Measurements from ENCODE around the gene EEF2. TPM values are rescaled to one million over a fixed set of nuclear protein-coding genes. Genes with fewer than 3 reads are reported as not detected.
A peak's percentile ranks its signal among the peaks of the same experiment; 100 is the strongest.

Gene EEF2
- total RNA-seq, 1 donor from 2014 or later, result 2,896 TPM

DNA sequence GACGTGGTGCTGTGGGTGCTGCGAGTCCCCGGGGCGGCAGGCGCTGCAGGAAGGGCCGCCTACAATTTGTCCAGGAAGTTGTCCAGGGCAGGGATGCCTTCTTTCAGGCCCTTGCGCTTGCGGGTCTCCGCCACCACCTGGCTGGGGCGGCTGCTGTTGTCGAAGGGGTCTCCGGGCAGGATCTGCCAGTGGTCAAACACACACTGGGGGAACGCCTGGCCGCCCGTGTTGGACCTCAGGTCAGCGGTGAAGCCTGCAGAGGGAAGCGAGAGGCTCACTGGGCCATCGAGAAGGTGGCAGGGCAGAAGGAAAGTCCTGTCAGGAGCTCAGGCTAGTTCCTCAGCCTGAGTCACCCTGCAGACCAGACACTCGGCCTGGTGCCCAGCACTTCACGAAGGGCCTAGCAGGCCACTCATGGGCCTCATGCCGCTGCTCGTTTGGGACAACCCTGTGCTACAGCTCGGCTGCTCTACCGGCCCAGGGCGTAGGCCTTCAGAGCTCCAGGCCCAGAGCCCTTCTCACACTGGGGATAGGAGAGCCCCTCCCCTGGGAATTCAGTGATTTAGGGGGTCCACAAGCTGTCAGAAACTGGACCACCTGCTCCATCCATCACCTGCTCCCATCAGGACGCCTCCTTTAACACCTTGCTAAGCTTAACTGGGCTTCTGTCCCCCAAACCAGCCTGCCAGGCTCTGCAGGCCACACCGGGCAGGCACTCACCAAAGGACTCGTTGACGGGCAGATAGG lies 8.6 kb downstream of the EEF2 start:
- Mint-ChIP-seq H3K9me3 (ENCODE audit: unreplicated experiment) (no peaks in the 10 kb centered on the region), H3K27ac (ENCODE audit: unreplicated experiment) (no peak overlapping the region), H3K36me3 (ENCODE audit: low read depth, unreplicated experiment) (peaks cover 17% of the 10 kb centered on the region), H3K4me1 (ENCODE audit: unreplicated experiment) (no peaks in the 10 kb centered on the region), H3K27me3 (ENCODE audit: unreplicated experiment) (peaks cover 14% of the 10 kb centered on the region), H3K4me3 (ENCODE audit: unreplicated experiment) (no peak overlapping the region)
- TF ChIP-seq, protein P1, sequence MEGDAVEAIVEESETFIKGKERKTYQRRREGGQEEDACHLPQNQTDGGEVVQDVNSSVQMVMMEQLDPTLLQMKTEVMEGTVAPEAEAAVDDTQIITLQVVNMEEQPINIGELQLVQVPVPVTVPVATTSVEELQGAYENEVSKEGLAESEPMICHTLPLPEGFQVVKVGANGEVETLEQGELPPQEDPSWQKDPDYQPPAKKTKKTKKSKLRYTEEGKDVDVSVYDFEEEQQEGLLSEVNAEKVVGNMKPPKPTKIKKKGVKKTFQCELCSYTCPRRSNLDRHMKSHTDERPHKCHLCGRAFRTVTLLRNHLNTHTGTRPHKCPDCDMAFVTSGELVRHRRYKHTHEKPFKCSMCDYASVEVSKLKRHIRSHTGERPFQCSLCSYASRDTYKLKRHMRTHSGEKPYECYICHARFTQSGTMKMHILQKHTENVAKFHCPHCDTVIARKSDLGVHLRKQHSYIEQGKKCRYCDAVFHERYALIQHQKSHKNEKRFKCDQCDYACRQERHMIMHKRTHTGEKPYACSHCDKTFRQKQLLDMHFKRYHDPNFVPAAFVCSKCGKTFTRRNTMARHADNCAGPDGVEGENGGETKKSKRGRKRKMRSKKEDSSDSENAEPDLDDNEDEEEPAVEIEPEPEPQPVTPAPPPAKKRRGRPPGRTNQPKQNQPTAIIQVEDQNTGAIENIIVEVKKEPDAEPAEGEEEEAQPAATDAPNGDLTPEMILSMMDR (IDR thresholded peaks at IDR 0.05; ENCODE audit: unreplicated experiment), result no peak
- no peak for DNase-seq (ENCODE audit: low spot score)

DNA sequence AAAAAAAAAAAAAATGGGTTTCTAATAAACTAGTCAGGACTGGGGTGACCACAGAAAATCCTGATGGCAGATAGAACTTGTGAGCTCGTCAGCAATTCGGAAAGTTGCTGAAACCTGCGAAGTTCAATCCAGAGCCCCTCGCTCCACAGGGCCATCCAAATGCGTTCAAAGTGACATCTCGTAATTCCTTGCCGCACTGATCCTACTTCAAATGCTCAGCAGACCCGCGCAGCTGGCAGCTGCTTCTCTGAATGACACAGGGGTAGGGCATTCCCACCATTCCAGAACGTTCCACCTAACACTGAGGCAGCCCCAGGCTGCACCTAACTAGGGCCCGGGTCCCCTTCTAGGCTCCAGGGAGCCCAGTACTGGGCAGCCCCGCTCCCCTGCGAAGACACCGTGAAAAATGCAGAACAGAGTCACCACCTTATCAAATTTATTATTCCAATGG lies 9.6 kb downstream of the EEF2 start:
- peak overlapping the region; percentile 14 for H3K4me3 Mint-ChIP-seq (ENCODE audit: unreplicated experiment)

DNA sequence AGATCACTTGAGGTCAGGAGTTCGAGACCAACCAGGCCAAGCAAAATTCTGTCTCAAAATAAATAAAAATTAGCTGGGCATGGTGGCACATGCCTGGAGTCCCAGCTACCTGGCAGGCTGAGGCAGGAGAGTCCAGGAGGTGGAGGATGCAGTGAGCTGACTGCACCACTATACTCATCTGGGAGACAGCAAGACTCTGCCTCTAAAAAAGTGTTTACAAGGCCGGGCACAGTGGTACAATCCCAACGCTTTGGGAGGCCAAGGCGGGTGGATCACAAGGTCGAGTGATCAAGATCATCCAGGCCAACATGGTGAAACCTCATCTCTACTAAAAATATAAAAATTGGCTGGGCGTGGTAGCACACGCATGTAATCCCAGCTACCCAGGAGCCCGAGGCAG lies 10.1 kb downstream of the EEF2 start:
- no peak overlapping the region for H3K27ac Mint-ChIP-seq (ENCODE audit: unreplicated experiment)
- TF ChIP-seq, protein P1 (IDR thresholded peaks at IDR 0.05; ENCODE audit: unreplicated experiment), result no peak
- H3K36me3 Mint-ChIP-seq (ENCODE audit: low read depth, unreplicated experiment), result peaks cover 16% of the 10 kb centered on the region
- H3K9me3 Mint-ChIP-seq (ENCODE audit: unreplicated experiment), result no peaks in the 10 kb centered on the region
- H3K4me1 Mint-ChIP-seq (ENCODE audit: unreplicated experiment), result peaks cover 3% of the 10 kb centered on the region
- peaks cover 17% of the 10 kb centered on the region for H3K27me3 Mint-ChIP-seq (ENCODE audit: unreplicated experiment)
- no peak overlapping the region for H3K4me3 Mint-ChIP-seq (ENCODE audit: unreplicated experiment)
- no peak for DNase-seq (ENCODE audit: low spot score)

More for the DNA sequence above, 9.6 kb downstream of the EEF2 start:
- DNase-seq (ENCODE audit: low spot score), result no peak
- Mint-ChIP-seq H3K36me3 (ENCODE audit: low read depth, unreplicated experiment) (peaks cover 12% of the 10 kb centered on the region), H3K27ac (ENCODE audit: unreplicated experiment) (no peak overlapping the region), H3K9me3 (ENCODE audit: unreplicated experiment) (no peaks in the 10 kb centered on the region), H3K27me3 (ENCODE audit: unreplicated experiment) (peaks cover 14% of the 10 kb centered on the region), H3K4me1 (ENCODE audit: unreplicated experiment) (no peaks in the 10 kb centered on the region)
- TF ChIP-seq, protein P1 (IDR thresholded peaks at IDR 0.05; ENCODE audit: unreplicated experiment), result no peak

DNA sequence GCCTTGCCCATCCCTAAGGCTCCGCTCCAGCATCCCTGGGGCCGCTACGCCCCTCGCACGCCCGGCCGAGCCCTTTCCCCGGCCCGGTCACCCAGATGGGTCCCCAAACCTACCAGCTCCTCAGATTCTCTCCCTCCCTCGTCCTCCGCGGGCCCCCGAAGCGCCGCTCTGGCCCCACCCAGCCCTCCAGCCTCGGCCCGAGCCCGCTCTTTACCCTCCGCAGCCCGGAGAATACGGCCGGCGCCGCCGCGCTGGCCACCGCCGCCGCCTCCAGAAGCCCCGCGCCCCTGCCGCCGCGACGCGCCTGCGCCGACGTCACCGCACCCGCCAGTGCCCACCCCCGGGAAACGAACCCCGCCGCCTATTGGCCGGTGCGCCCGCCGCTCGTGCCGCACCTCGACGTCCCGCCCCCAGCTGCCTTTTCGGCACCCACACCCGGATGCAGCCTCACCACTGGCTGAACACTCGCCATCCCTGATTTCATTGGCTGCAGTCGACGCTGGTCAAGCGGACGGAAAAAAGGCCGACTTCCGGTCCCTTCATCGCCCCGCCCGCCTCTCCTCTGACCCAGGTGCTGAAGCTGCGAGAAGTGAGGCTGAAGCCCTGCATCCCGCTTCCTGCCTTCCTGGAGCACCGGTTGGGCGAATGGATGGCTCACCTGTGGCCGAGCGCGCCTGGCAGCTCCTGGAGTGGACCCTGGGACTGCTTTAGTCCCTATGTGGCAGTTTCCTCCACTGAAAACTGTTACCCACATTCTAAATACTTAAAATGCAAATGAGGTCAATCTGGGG lies 14.3 kb downstream of the EEF2 start, which contains the start of gene DAPK3:
Gene DAPK3 (minus strand): TSS at position 292 of the 791 bp plus-strand sequence. CDS start 1,364 bp downstream, outside the sequence.
- H3K9me3 Mint-ChIP-seq (ENCODE audit: unreplicated experiment), result no peaks in the 10 kb centered on the region
- peak within 1 kb of the TSS; percentile 98 for H3K27ac Mint-ChIP-seq (ENCODE audit: unreplicated experiment)
- peaks cover 32% of the 10 kb centered on the region for H3K36me3 Mint-ChIP-seq (ENCODE audit: low read depth, unreplicated experiment)
- H3K4me3 Mint-ChIP-seq (ENCODE audit: unreplicated experiment), result peak within 1 kb of the TSS; percentile 97
- TF ChIP-seq, protein P1 (IDR thresholded peaks at IDR 0.05; ENCODE audit: unreplicated experiment), result no peak
- peak; percentile 98 for DNase-seq (ENCODE audit: low spot score)
- H3K4me1 Mint-ChIP-seq (ENCODE audit: unreplicated experiment), result peaks cover 30% of the 10 kb centered on the region
- peaks cover 16% of the 10 kb centered on the region for H3K27me3 Mint-ChIP-seq (ENCODE audit: unreplicated experiment)

Measured in endothelial cell (in vitro differentiated cells).